NCI-H2196 (cell line): Measurements from ENCODE around the gene GYG2.
"Not testable (repeated sequence)": the region's sequence is repeated elsewhere in the genome, so short reads cannot be mapped to it uniquely, and the experiment has no call there.

ENCODE experiments used
- DNase-seq: peaks from one replicate; lab custom pipeline; 2025; ENCODE audit not compliant: unreplicated experiment; lab: John Stamatoyannopoulos, UW

GYG2 gene

GRCh38 chrX:2828344-2828958 lies at the start of gene GYG2:
GYG2 (plus strand) TSS chrX:2828930; CDS start chrX:2830189, 1,259 bp downstream.
- no peak for DNase-seq

GRCh38 chrX:2780472-2781225 lies 48.1 kb upstream of the GYG2 start:
- not testable (repeated sequence) for DNase-seq

- DNase-seq = no peak
Measured at GRCh38 chrX:2781226-2781571, 47.5 kb upstream of the GYG2 start.

GRCh38 chrX:2781698-2782097 lies 47.0 kb upstream of the GYG2 start:
- DNase-seq = no peak

- no peak for DNase-seq
Measured at GRCh38 chrX:2782171-2782570, 46.6 kb upstream of the GYG2 start.

- no peak for DNase-seq
Measured at GRCh38 chrX:2782778-2783177, 46.0 kb upstream of the GYG2 start.

GRCh38 chrX:2784026-2784425 lies 44.7 kb upstream of the GYG2 start:
- DNase-seq = no peak

- no peak for DNase-seq
Measured at GRCh38 chrX:2785538-2785937, 43.2 kb upstream of the GYG2 start.

GRCh38 chrX:2788980-2789379 lies 39.8 kb upstream of the GYG2 start:
- DNase-seq = no peak

GRCh38 chrX:2789569-2789968 lies 39.2 kb upstream of the GYG2 start:
- no peak for DNase-seq

- no peak for DNase-seq
Measured at GRCh38 chrX:2793752-2794151, 35.0 kb upstream of the GYG2 start.

GRCh38 chrX:2794336-2794735 lies 34.4 kb upstream of the GYG2 start:
- DNase-seq = no peak

- not testable (repeated sequence) for DNase-seq
Measured at GRCh38 chrX:2796808-2797207, 31.9 kb upstream of the GYG2 start.

- DNase-seq = no peak
Measured at GRCh38 chrX:2799369-2799768, 29.4 kb upstream of the GYG2 start.

GRCh38 chrX:2799980-2800379 lies 28.8 kb upstream of the GYG2 start:
- not testable (repeated sequence) for DNase-seq

- no peak for DNase-seq
Measured at GRCh38 chrX:2801223-2801622, 27.5 kb upstream of the GYG2 start.

- DNase-seq = not testable (repeated sequence)
Measured at GRCh38 chrX:2802376-2803090, 26.2 kb upstream of the GYG2 start.

- not testable (repeated sequence) for DNase-seq
Measured at GRCh38 chrX:2803486-2803885, 25.2 kb upstream of the GYG2 start.

GRCh38 chrX:2804106-2804843 lies 24.5 kb upstream of the GYG2 start:
- not testable (repeated sequence) for DNase-seq

GRCh38 chrX:2804858-2805257 lies 23.9 kb upstream of the GYG2 start:
- DNase-seq = not testable (repeated sequence)

GRCh38 chrX:2811271-2811670 lies 17.5 kb upstream of the GYG2 start:
- DNase-seq = no peak
